Endothelial cell of umbilical vein (primary cell): ENCODE results near the gene RAB11FIP3. TPM values are rescaled to one million over a fixed set of nuclear protein-coding genes. Genes with fewer than 3 reads are reported as not detected.

Source experiments
- BruUV-seq: library from RNA; stranded (reverse); fragments of 400-500 nt; replicated peaks from 2 replicates; lab custom pipeline; 2021; lab: Mats Ljungman, UMichigan
- CTCF ChIA-PET: fragments of 300-600, 350-600 bp; sonication (Branson Sonifier 250); formaldehyde crosslinking; loops from one replicate; lab custom pipeline; 2021; ENCODE audit warnings: antibody characterized with exemption, inconsistent platforms; lab: Charles Lee
- POLR2A ChIA-PET: fragments of 300-600, 350-600 bp; sonication (Branson Sonifier 250); formaldehyde crosslinking; loops from one replicate; lab custom pipeline; 2021; ENCODE audit warnings: antibody characterized with exemption, inconsistent platforms; lab: Charles Lee
- DNase-seq: peaks from one replicate; pipeline ENCODE4 v3.0.0-alpha.2; 2011; ENCODE audit warnings: low read depth, low spot score
- FAIRE-seq: peaks from 2 replicates; lab custom pipeline; 2011; peaks lifted over from hg19 to GRCh38; lab: Jason Lieb, UNC
- H2AFZ ChIP-seq: 2 replicates; pipeline ENCODE4 v1.6.0; 2012; ENCODE audit warnings: low read depth, low read length, control low read depth, inconsistent platforms
- H3K27ac ChIP-seq: 2 replicates; pipeline ENCODE4 v1.5.1; 2011; ENCODE audit warnings: low read depth, mild to moderate bottlenecking, control low read depth, low read length, moderate library complexity; ENCODE audit not compliant: insufficient read depth
- H3K27me3 ChIP-seq, 2 experiments: 2 replicates each; pipeline versions ENCODE4 v1.6.0 to v1.6.1; 2011; ENCODE audit warnings: low read length in 2 of 2, mixed read lengths in 1 of 2; ENCODE audit not compliant: control insufficient read depth in 2 of 2, insufficient read depth in 2 of 2
- H3K36me3 ChIP-seq, 2 experiments: 2 replicates in 1 of 2; 3 replicates in 1 of 2; pipeline ENCODE4 v1.5.1; 2011; ENCODE audit warnings: low read length in 2 of 2, mild to moderate bottlenecking in 1 of 2, moderate library complexity in 1 of 2; ENCODE audit not compliant: control insufficient read depth in 2 of 2, insufficient read depth in 2 of 2; ENCODE audit errors: extremely low read depth in 1 of 2
- H3K4me1 ChIP-seq: 3 replicates; pipeline ENCODE4 v1.5.1; 2011; ENCODE audit warnings: mild to moderate bottlenecking, low read length; ENCODE audit not compliant: control insufficient read depth, insufficient read depth; ENCODE audit errors: extremely low read depth
- H3K4me2 ChIP-seq: 2 replicates; pipeline ENCODE4 v1.6.1; 2011; ENCODE audit warnings: low read length, control low read depth, mixed read lengths; ENCODE audit not compliant: insufficient read depth
- H3K4me3 ChIP-seq, 3 experiments: fragments of 200-600 bp in 1 of 3; sonication (generic), shearing (Covaris generic) in 1 of 3; replicated peaks in 1 of 3; 2 replicates each; pipeline ENCODE4 v1.5.1; 2011 to 2016; ENCODE audit warnings: control low read depth in 3 of 3, low read length in 3 of 3, mild to moderate bottlenecking in 2 of 3, inconsistent platforms in 1 of 3, low read depth in 1 of 3, moderate library complexity in 1 of 3; ENCODE audit not compliant: insufficient read depth in 1 of 3
- H3K79me2 ChIP-seq: 2 replicates; pipeline ENCODE4 v1.6.0; 2012; ENCODE audit warnings: low read length, inconsistent platforms; ENCODE audit not compliant: control insufficient read depth, insufficient read depth
- H3K9ac ChIP-seq: replicated peaks from 2 replicates; pipeline ENCODE3; 2011; ENCODE audit warnings: low read length, control low read depth; ENCODE audit not compliant: insufficient read depth; ENCODE audit errors: extremely low read depth
- H3K9me1 ChIP-seq: replicated peaks from 3 replicates; pipeline ENCODE4 v1.6.0; 2011; ENCODE audit warnings: mild to moderate bottlenecking, low read length; ENCODE audit not compliant: control insufficient read depth, insufficient read depth; ENCODE audit errors: extremely low read depth
- H3K9me3 ChIP-seq: replicated peaks from 2 replicates; pipeline ENCODE4 v1.5.1; 2012; ENCODE audit warnings: low read length, inconsistent platforms; ENCODE audit not compliant: control insufficient read depth, insufficient read depth
- H4K20me1 ChIP-seq: replicated peaks from 2 replicates; pipeline ENCODE3; 2011; ENCODE audit warnings: mild to moderate bottlenecking, low read length; ENCODE audit not compliant: control insufficient read depth, insufficient read depth; ENCODE audit errors: extremely low read depth
- CTCF ChIP-seq, 2 donors: IDR thresholded peaks; 1 replicate in 1 of 2; 2 replicates in 1 of 2; pipeline ENCODE4 v1.5.1; 2011; ENCODE audit warnings: low read length in 2 of 2, mild to moderate bottlenecking in 2 of 2, moderate library complexity in 2 of 2, control low read depth in 1 of 2, inconsistent platforms in 1 of 2, low read depth in 1 of 2; ENCODE audit not compliant: insufficient read depth in 1 of 2; ENCODE audit errors: extremely low read depth in 1 of 2
- EZH2 ChIP-seq: IDR thresholded peaks from 2 replicates; pipeline ENCODE4 v1.6.1; 2012; ENCODE audit warnings: borderline replicate concordance, low read depth, mild to moderate bottlenecking, moderate library complexity, low read length, inconsistent platforms; ENCODE audit not compliant: severe bottlenecking
- FOS ChIP-seq: IDR thresholded peaks from 2 replicates; pipeline ENCODE4 v1.6.1; 2011; ENCODE audit warnings: mild to moderate bottlenecking, low read length, moderate library complexity, borderline replicate concordance; ENCODE audit not compliant: insufficient read depth
- GATA2 ChIP-seq: IDR thresholded peaks from 2 replicates; pipeline ENCODE4 v1.7.0; 2011; ENCODE audit warnings: low read depth, mild to moderate bottlenecking, moderate library complexity, mixed read lengths, low read length; ENCODE audit not compliant: insufficient read length, insufficient read depth
- JUN ChIP-seq: IDR thresholded peaks from 2 replicates; pipeline ENCODE4 v1.6.1; 2011; ENCODE audit warnings: borderline replicate concordance, low read depth; ENCODE audit not compliant: insufficient read length, insufficient read depth
- MYC ChIP-seq: IDR thresholded peaks from one replicate; pipeline ENCODE4 v1.6.1; 2011; ENCODE audit warnings: mild to moderate bottlenecking, low read depth, low read length
- POLR2A ChIP-seq: IDR thresholded peaks from 2 replicates; pipeline ENCODE4 v1.6.1; 2012; ENCODE audit warnings: low read depth, mild to moderate bottlenecking, control low read depth, low read length
- POLR2AphosphoS5 ChIP-seq: IDR thresholded peaks from 2 replicates; pipeline ENCODE4 v1.6.1; 2012; ENCODE audit warnings: low read depth, mild to moderate bottlenecking, control low read depth, low read length, moderate library complexity; ENCODE audit not compliant: insufficient read depth
- dilution Hi-C: fragments of 300-500 bp; cut with MboI; formaldehyde crosslinking; loops from one replicate; pipeline ENCODE4 v1.15.0; 2019; ENCODE audit warnings: low sequenced_read_pairs; ENCODE audit not compliant: extremely low pct_ligation_motif_present
- intact Hi-C: fragments of 100-400 bp; cut with micrococcal nuclease; formaldehyde crosslinking; loops from one replicate; pipeline ENCODE4 v1.10.0; 2022
- polyA plus RNA-seq, 4 experiments: library from polyadenylated mRNA; depleted of rRNA in 3 of 4; stranded (reverse) in 3 of 4; unstranded in 1 of 4; fragments of >200 nt; gene quantifications; 2 replicates each; pipeline versions ENCODE4 v1.2.1 to v1.2.3, GENCODE V29; 2011 to 2012; ENCODE audit warnings: missing spikeins in 1 of 4
- total RNA-seq: library from RNA; stranded (reverse); gene quantifications from 2 replicates; pipeline ENCODE4 v1.2.3, GENCODE V29; 2021

Gene RAB11FIP3
- total and polyA plus RNA-seq, 2 donors (not counting 3 experiments of a cell fraction or from before 2014, with no cell fraction given), result 20.5 to 75.9 TPM

GRCh38 chr16:471353-472198, 46.1 kb downstream of the RAB11FIP3 start:
- no peak for TF ChIP-seq GATA2
- no peak for TF ChIP-seq CTCF (IDR thresholded peaks at IDR 0.05; ENCODE audit: extremely low read depth in 1 of 2, insufficient read depth in 1 of 2, low read depth in 1 of 2, low read length in 2 of 2)
- TF ChIP-seq JUN, result no peak
- TF ChIP-seq MYC, result no peak
- no peak for TF ChIP-seq FOS
- TF ChIP-seq EZH2, result no peak
- no peak for TF ChIP-seq POLR2AphosphoS5
- TF ChIP-seq POLR2A, result no peak
- no TSS peak for BruUV-seq
- no peaks in the 10 kb centered on the region for H3K9me1 ChIP-seq
- peaks cover 0 to 14% of the 10 kb centered on the region in 2 experiments for H3K36me3 ChIP-seq
- no peak for DNase-seq
- no peaks in the 10 kb centered on the region for H3K4me1 ChIP-seq
- FAIRE-seq, result no peak
- no peaks in the 10 kb centered on the region for H4K20me1 ChIP-seq
- H3K9ac ChIP-seq, result no peak overlapping the region
- no peak overlapping the region for H3K4me2 ChIP-seq
- no peaks in the 10 kb centered on the region for H3K79me2 ChIP-seq
- no peak overlapping the region for H2AFZ ChIP-seq
- no peaks in the 10 kb centered on the region for H3K9me3 ChIP-seq
- no peak overlapping the region for H3K4me3 ChIP-seq
- ChIA-PET POLR2A (no interaction called here), CTCF (interaction anchor here (1.7 kb wide), 1 partner anchor 21 kb away, joined by 6 read pairs; no protein-coding TSS in a partner anchor)
- dilution Hi-C loops, result no loop called here
- H3K27ac ChIP-seq, result no peak overlapping the region
- intact Hi-C loops, result no loop called here
- H3K27me3 ChIP-seq, result no peaks in the 10 kb centered on the region
